GM19023 (cell line): Measurements from ENCODE around the gene KCNQ4.

Source experiments
- ATAC-seq: cut with Tn5 transposase; IDR thresholded peaks from one replicate; pipeline ENCODE4 v1.9.1; 2021; ENCODE audit warnings: mild to moderate bottlenecking, moderate library complexity; ENCODE audit not compliant: unreplicated experiment

The KCNQ4 gene

GRCh38 chr1:40887652-40888051 is 104.1 kb downstream of the KCNQ4 start:
- ATAC-seq, result no peak
